Lung (tissue), 12 donors: ENCODE data around the gene EMILIN1. TPM values are rescaled to one million over a fixed set of nuclear protein-coding genes. Genes with fewer than 3 reads are reported as not detected.

Experiments used
- ATAC-seq: fragments of 200-7000 bp; cut with Tn5 transposase; one replicate; pipeline ENCODE4 v1.9.1; 2020; ENCODE audit warnings: moderate number of reproducible peaks; ENCODE audit not compliant: insufficient read depth, low FRiP score
- DNase-seq, 3 donors: peaks; one replicate each; pipeline ENCODE4 v3.0.0-alpha.2; 2013 to 2017
- H3K27ac ChIP-seq, 2 donors: one replicate each; pipeline ENCODE4 v1.5.1; 2013; ENCODE audit warnings: mild to moderate bottlenecking in 2 of 2, moderate library complexity in 2 of 2, control low read depth in 1 of 2, inconsistent platforms in 1 of 2, low read depth in 1 of 2, low read length in 1 of 2
- H3K27me3 ChIP-seq, 3 donors: one replicate each; pipeline ENCODE4 v1.5.1; 2013; ENCODE audit warnings: low read length in 2 of 3; ENCODE audit not compliant: control insufficient read depth in 3 of 3, insufficient read depth in 3 of 3
- H3K36me3 ChIP-seq, 4 donors: one replicate each; pipeline ENCODE4 v1.5.1; 2013; ENCODE audit warnings: low read length in 4 of 4, mild to moderate bottlenecking in 1 of 4, moderate library complexity in 1 of 4; ENCODE audit not compliant: control insufficient read depth in 4 of 4, insufficient read depth in 4 of 4
- H3K4me1 ChIP-seq, 5 donors: one replicate each; pipeline ENCODE4 v1.5.1; 2013; ENCODE audit warnings: low read length in 5 of 5, mild to moderate bottlenecking in 2 of 5, moderate library complexity in 1 of 5; ENCODE audit not compliant: control insufficient read depth in 5 of 5, insufficient read depth in 5 of 5
- H3K4me3 ChIP-seq: one replicate; pipeline ENCODE4 v1.5.1; 2013; ENCODE audit warnings: mild to moderate bottlenecking, control low read depth, moderate library complexity
- H3K9ac ChIP-seq, 2 donors: one replicate each; pipeline ENCODE4 v1.5.1; 2013; ENCODE audit warnings: low read length in 2 of 2, control low read depth in 1 of 2; ENCODE audit not compliant: insufficient read depth in 1 of 2
- H3K9me3 ChIP-seq, 4 donors: one replicate each; pipeline ENCODE4 v1.5.1; 2013; ENCODE audit warnings: low read length in 3 of 4, mild to moderate bottlenecking in 1 of 4, moderate library complexity in 1 of 4; ENCODE audit not compliant: control insufficient read depth in 4 of 4, insufficient read depth in 3 of 4
- CTCF ChIP-seq: IDR thresholded peaks from 2 replicates; pipeline ENCODE4 v1.5.1; 2012; ENCODE audit warnings: mild to moderate bottlenecking; ENCODE audit errors: control extremely low read depth, extremely low read depth
- WGBS, 2 donors: extraction: QIAGEN DNeasy Blood & Tissue Kit; methylation state at CpG; one replicate each; pipeline ENCODE4 v1.1.7; 2013; 5-methylcytosine and 5-hydroxymethylcytosine counted together
- polyA plus RNA-seq, 2 donors: library from polyadenylated mRNA; stranded (reverse); fragments of 200-250 nt; gene quantifications; one replicate each; pipeline ENCODE4 v1.2.1, GENCODE V29; 2013
- total RNA-seq, 2 donors: library from RNA; depleted of rRNA in 1 of 2; stranded (reverse); fragments of >200 nt in 1 of 2; gene quantifications; one replicate each; pipeline ENCODE4 v1.2.1, GENCODE V29; 2014 to 2021
- donor health status: control.
- donor health status: control.
- donor health status: Bipolar disorder and iron deficiency.
- donor health status: healthy.
- donor health status: DM: yes; HTN: yes; CAD: no.

The EMILIN1 gene
- total and polyA plus RNA-seq, 4 donors = 74.1 to 163 (median 93.5) TPM

- Histone ChIP-seq H3K4me1 (peaks cover 0 to 8% (median 0%) of the 10 kb centered on the region in 5 donors), H3K9me3 (no peaks in the 10 kb centered on the region), H3K4me3 (no peak overlapping the region), H3K36me3 (peaks cover 0 to 6% (median 0%) of the 10 kb centered on the region in 4 donors), H3K27me3 (peaks cover 0 to 14% (median 10%) of the 10 kb centered on the region in 3 donors), H3K9ac (no peak overlapping the region), H3K27ac (no peak overlapping the region)
- 90 to 96% methylated on average over 3 of the region's 3 CpGs for WGBS, 2 donors
- no peak for TF ChIP-seq CTCF
- no peak for DNase-seq
- no peak for ATAC-seq
These were observed 46.7 kb downstream of the EMILIN1 start for GRCh38 chr2:27125104-27125503.

- Histone ChIP-seq H3K36me3 (peaks cover 0 to 18% (median 4%) of the 10 kb centered on the region in 4 donors), H3K4me1 (peaks cover 0 to 8% (median 0%) of the 10 kb centered on the region in 5 donors), H3K9ac (no peak overlapping the region), H3K4me3 (no peak overlapping the region), H3K9me3 (no peaks in the 10 kb centered on the region), H3K27ac (no peak overlapping the region), H3K27me3 (peaks cover 0 to 8% (median 4%) of the 10 kb centered on the region in 3 donors)
- WGBS, 2 donors = 55 to 68% methylated on average over 5 of the region's 5 CpGs
- DNase-seq = no peak
- TF ChIP-seq CTCF = no peak
- no peak for ATAC-seq
These were observed 47.9 kb downstream of the EMILIN1 start for GRCh38 chr2:27126252-27126710.

DNA sequence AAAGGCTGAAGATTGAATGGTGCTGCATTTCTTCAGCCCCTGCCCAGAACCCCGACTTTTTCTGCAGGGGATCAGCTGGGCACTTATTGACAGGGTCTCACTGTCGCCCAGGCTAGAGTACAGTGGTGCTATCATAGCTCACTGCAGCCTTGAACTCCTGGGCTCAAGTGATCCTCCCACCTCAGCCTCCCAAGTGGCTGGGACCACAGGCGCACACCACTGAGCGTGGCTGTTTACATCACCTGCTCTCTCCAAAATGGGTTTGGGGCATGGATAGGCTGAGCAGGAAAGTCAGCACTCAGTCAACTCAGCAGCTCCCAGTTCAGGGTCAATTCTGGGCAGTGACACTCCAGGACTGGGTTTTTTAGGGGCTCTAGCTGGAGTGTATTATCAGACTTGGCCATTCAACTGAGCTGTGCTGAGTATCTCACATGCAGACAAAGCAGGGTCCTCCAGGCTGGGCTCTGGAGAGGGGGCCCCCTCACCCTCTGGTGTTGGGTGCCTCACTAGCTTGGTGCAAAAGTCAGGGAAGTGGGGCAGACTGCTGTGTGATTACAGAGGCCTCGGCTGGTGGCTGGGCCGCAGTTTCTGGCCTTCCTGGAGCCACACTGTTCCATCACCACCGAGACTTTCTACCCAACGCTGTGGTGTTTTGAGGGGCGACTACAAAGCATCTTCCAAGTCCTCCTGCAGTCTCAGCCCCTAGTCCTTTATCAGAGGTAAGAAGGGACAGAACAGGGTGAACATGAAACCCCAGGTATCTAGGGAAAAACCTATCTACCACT lies 49.7 kb downstream of the EMILIN1 start:
- ATAC-seq (no peak), DNase-seq (no peak)
- 88 to 91% methylated on average over 9 of the region's 9 CpGs for WGBS, 2 donors
- H3K4me3 ChIP-seq = no peak overlapping the region
- no peaks in the 10 kb centered on the region for H3K27me3 ChIP-seq
- H3K9ac ChIP-seq = no peak overlapping the region
- H3K9me3 ChIP-seq = no peaks in the 10 kb centered on the region
- TF ChIP-seq CTCF = no peak
- peaks cover 0 to 10% (median 3%) of the 10 kb centered on the region in 5 donors for H3K4me1 ChIP-seq
- H3K27ac ChIP-seq = no peak overlapping the region
- H3K36me3 ChIP-seq = peaks cover 0 to 29% (median 19%) of the 10 kb centered on the region in 4 donors
